Limb (tissue), 2 donors: ENCODE data around the gene CALY.
A peak's percentile ranks its signal among the peaks of the same experiment; 100 is the strongest.
"Not testable (repeated sequence)": the region's sequence is repeated elsewhere in the genome, so short reads cannot be mapped to it uniquely, and the experiment has no call there.

Experiments used
- DNase-seq, 2 donors: peaks; one replicate each; pipeline ENCODE4 v3.0.0-alpha.2; 2016; ENCODE audit errors: extremely low spot score in 2 of 2

The CALY gene

GRCh38 chr10:133329491-133330202 is 7.0 kb downstream of the CALY start:
- DNase-seq: peak; percentile 81 to 91

- DNase-seq: no peak
These were observed 8.0 kb downstream of the CALY start for GRCh38 chr10:133328358-133329343.

- DNase-seq: no peak
These were observed 8.9 kb downstream of the CALY start for GRCh38 chr10:133327651-133328357.

- DNase-seq: no peak
These were observed 9.7 kb downstream of the CALY start for GRCh38 chr10:133326745-133327650.

GRCh38 chr10:133326223-133326551 is 10.5 kb downstream of the CALY start:
- no peak for DNase-seq

- peak in 1 of 2 donors; percentile 54 for DNase-seq
These were observed 11.1 kb downstream of the CALY start for GRCh38 chr10:133325440-133326222.

- peak in 1 of 2 donors; percentile 43 for DNase-seq
These were observed 11.8 kb downstream of the CALY start for GRCh38 chr10:133324857-133325260.

- DNase-seq: peak in 1 of 2 donors; percentile 68
These were observed 12.4 kb downstream of the CALY start for GRCh38 chr10:133324198-133324792.

- not testable (repeated sequence) for DNase-seq
These were observed 14.5 kb downstream of the CALY start for GRCh38 chr10:133322064-133322709.

GRCh38 chr10:133320852-133321422 is 15.8 kb downstream of the CALY start:
- not testable (repeated sequence) for DNase-seq

GRCh38 chr10:133318494-133319127 is 18.1 kb downstream of the CALY start:
- DNase-seq: peak in 1 of 2 donors; percentile 80

GRCh38 chr10:133316732-133317131 is 20.0 kb downstream of the CALY start:
- no peak for DNase-seq

GRCh38 chr10:133316266-133316665 is 20.4 kb downstream of the CALY start:
- DNase-seq: no peak

GRCh38 chr10:133315847-133316246 is 20.8 kb downstream of the CALY start:
- DNase-seq: no peak

- no peak for DNase-seq
These were observed 21.8 kb downstream of the CALY start for GRCh38 chr10:133314911-133315310.

GRCh38 chr10:133313192-133313591 is 23.5 kb downstream of the CALY start:
- no peak for DNase-seq

- no peak for DNase-seq
These were observed 23.9 kb downstream of the CALY start for GRCh38 chr10:133312769-133313145.
